ENCODE data around the gene SPATA31C2. TPM values are rescaled to one million over a fixed set of nuclear protein-coding genes. Genes with fewer than 3 reads are reported as not detected.
"Not testable (repeated sequence)": the region's sequence is repeated elsewhere in the genome, so short reads cannot be mapped to it uniquely, and the experiment has no call there.

SPATA31C2 gene
- polyA plus RNA-seq, 2 donors, result not detected

DNA sequence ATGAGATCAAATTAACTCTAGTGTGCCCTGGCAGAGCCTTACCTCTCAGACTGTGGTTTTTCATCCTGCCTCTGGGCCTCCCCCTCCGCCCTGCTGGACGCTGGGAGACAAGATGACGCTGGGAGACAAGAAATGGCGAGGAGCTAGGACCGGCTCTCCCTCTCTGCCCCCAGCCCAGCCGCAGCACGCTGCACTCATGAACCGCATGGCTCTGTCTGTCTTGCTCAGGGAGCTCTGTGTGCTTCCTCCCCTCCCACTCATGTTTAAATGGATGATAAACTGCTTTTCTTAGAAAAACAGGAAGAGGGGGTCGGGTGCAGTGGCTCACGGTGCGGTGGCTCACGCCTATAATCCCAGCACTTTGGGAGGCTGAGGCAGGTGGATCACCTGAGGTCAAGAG is 4.7 kb downstream of the SPATA31C2 start:
- not testable (repeated sequence) for H3K4me3 ChIP-seq (ENCODE audit: low read depth in 1 of 2, low read length in 2 of 2); H3K9me3 ChIP-seq (ENCODE audit: control insufficient read depth in 2 of 2, insufficient read depth in 1 of 2, low read depth in 1 of 2, low read length in 1 of 2); H3K36me3 ChIP-seq (ENCODE audit: control insufficient read depth in 2 of 2, insufficient read depth in 2 of 2, low read length in 1 of 2); H3K27me3 ChIP-seq (ENCODE audit: control insufficient read depth in 1 of 2, insufficient read depth in 2 of 2, low read length in 2 of 2); H3K4me1 ChIP-seq (ENCODE audit: control insufficient read depth in 2 of 2, insufficient read depth in 2 of 2, low read length in 1 of 2); H3K27ac ChIP-seq (ENCODE audit: low read depth in 2 of 2, low read length in 1 of 2)
- 46 to 55% methylated on average over 12 of the region's 12 CpGs for WGBS, 2 donors

DNA sequence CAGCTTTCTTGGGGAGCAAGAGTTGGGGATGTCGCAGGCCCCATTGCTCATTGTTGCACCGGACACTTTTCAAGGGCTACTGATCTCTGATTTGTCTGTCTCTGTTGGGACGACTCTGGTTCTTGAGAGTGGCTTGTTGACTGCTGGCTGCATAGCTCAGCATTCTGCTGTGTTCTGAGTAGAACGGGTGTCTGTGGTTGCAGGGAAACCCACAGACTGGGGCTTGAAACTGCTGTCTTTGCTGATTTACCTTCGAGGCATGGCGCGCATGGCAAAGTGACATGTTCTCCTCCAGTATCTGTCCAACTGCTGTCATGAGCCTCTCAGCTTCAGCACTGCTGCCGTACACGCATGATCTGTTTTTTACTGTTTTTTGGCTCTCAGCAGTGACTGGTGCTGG is 8.7 kb downstream of the SPATA31C2 start:
- not testable (repeated sequence) for H3K9me3 ChIP-seq (ENCODE audit: control insufficient read depth in 2 of 2, insufficient read depth in 1 of 2, low read depth in 1 of 2, low read length in 1 of 2); H3K4me3 ChIP-seq (ENCODE audit: low read depth in 1 of 2, low read length in 2 of 2); H3K27ac ChIP-seq (ENCODE audit: low read depth in 2 of 2, low read length in 1 of 2); H3K4me1 ChIP-seq (ENCODE audit: control insufficient read depth in 2 of 2, insufficient read depth in 2 of 2, low read length in 1 of 2); H3K27me3 ChIP-seq (ENCODE audit: control insufficient read depth in 1 of 2, insufficient read depth in 2 of 2, low read length in 2 of 2); H3K36me3 ChIP-seq (ENCODE audit: control insufficient read depth in 2 of 2, insufficient read depth in 2 of 2, low read length in 1 of 2)
- WGBS, 2 donors, result 49 to 58% methylated on average over 8 to 9 of the region's 9 CpGs

DNA sequence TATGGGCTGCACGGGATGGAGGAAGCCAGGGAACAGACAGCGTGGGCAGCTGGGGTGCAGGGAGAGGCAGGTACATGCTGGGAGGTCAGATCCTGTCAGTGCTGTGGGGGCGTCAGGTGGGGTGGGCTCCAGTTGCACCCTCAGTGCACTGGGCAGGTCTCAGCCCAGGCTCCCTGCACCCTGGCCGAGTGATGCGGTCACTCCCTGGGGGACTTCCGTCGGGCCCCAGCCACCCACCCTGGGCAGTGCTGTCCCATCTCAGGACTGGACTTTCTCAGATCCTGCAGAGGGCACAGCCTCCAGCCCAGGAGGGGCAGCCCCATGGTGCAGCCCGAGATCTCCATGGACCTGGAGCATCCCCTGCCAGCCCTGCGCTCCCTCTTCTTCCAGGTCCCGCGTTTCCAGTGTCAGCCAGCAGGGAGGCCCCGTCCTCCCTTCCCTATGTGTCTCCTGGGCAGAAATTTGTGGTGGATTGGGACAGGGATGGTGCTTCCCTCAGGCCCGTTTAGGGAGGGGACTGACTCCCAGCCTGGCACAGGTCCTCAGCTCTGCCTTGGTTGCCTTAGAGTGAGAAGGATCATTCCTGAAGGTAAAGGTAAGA is 10.5 kb downstream of the SPATA31C2 start:
- not testable (repeated sequence) for H3K36me3 ChIP-seq (ENCODE audit: control insufficient read depth in 2 of 2, insufficient read depth in 2 of 2, low read length in 1 of 2); H3K4me1 ChIP-seq (ENCODE audit: control insufficient read depth in 2 of 2, insufficient read depth in 2 of 2, low read length in 1 of 2); H3K4me3 ChIP-seq (ENCODE audit: low read depth in 1 of 2, low read length in 2 of 2); H3K27ac ChIP-seq (ENCODE audit: low read depth in 2 of 2, low read length in 1 of 2); H3K9me3 ChIP-seq (ENCODE audit: control insufficient read depth in 2 of 2, insufficient read depth in 1 of 2, low read depth in 1 of 2, low read length in 1 of 2); H3K27me3 ChIP-seq (ENCODE audit: control insufficient read depth in 1 of 2, insufficient read depth in 2 of 2, low read length in 2 of 2)
- WGBS, 2 donors, result 92 to 93% methylated on average over 10 to 13 of the region's 13 CpGs

DNA sequence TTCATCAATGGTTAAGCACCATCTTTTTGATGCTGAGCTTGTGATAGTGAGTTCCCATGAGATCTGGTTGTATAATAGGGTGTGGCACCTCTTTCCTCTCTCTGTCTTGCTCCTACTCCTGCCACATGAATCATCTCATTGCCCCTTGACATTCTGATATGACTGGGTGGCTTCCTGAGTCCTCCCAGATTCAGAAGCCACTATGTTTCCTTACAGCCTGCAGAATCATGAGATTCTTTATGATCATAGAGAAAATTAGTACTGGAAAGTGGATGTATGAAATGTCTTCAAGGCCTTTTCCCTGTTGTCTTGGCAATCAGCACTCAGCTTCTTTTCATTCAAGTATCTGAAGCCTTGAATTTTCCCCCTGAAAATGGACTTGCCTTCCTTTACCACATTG is 14.9 kb downstream of the SPATA31C2 start:
- not testable (repeated sequence) for H3K36me3 ChIP-seq (ENCODE audit: control insufficient read depth in 2 of 2, insufficient read depth in 2 of 2, low read length in 1 of 2); H3K4me1 ChIP-seq (ENCODE audit: control insufficient read depth in 2 of 2, insufficient read depth in 2 of 2, low read length in 1 of 2); H3K4me3 ChIP-seq (ENCODE audit: low read depth in 1 of 2, low read length in 2 of 2); H3K27ac ChIP-seq (ENCODE audit: low read depth in 2 of 2, low read length in 1 of 2); H3K27me3 ChIP-seq (ENCODE audit: control insufficient read depth in 1 of 2, insufficient read depth in 2 of 2, low read length in 2 of 2); H3K9me3 ChIP-seq (ENCODE audit: control insufficient read depth in 2 of 2, insufficient read depth in 1 of 2, low read depth in 1 of 2, low read length in 1 of 2)

GRCh38 chr9:88118121-88118520 is 20.2 kb downstream of the SPATA31C2 start:
- not testable (repeated sequence) for H3K4me3 ChIP-seq (ENCODE audit: low read depth in 1 of 2, low read length in 2 of 2); H3K27ac ChIP-seq (ENCODE audit: low read depth in 2 of 2, low read length in 1 of 2); H3K27me3 ChIP-seq (ENCODE audit: control insufficient read depth in 1 of 2, insufficient read depth in 2 of 2, low read length in 2 of 2); H3K9me3 ChIP-seq (ENCODE audit: control insufficient read depth in 2 of 2, insufficient read depth in 1 of 2, low read depth in 1 of 2, low read length in 1 of 2); H3K36me3 ChIP-seq (ENCODE audit: control insufficient read depth in 2 of 2, insufficient read depth in 2 of 2, low read length in 1 of 2); H3K4me1 ChIP-seq (ENCODE audit: control insufficient read depth in 2 of 2, insufficient read depth in 2 of 2, low read length in 1 of 2)
- 55% methylated on average over 5 of the region's 5 CpGs for WGBS, 2 donors

- H3K27ac ChIP-seq (ENCODE audit: low read depth in 2 of 2, low read length in 1 of 2); H3K27me3 ChIP-seq (ENCODE audit: control insufficient read depth in 1 of 2, insufficient read depth in 2 of 2, low read length in 2 of 2); H3K9me3 ChIP-seq (ENCODE audit: control insufficient read depth in 2 of 2, insufficient read depth in 1 of 2, low read depth in 1 of 2, low read length in 1 of 2); H3K36me3 ChIP-seq (ENCODE audit: control insufficient read depth in 2 of 2, insufficient read depth in 2 of 2, low read length in 1 of 2); H3K4me3 ChIP-seq (ENCODE audit: low read depth in 1 of 2, low read length in 2 of 2); H3K4me1 ChIP-seq (ENCODE audit: control insufficient read depth in 2 of 2, insufficient read depth in 2 of 2, low read length in 1 of 2): not testable (repeated sequence)
- WGBS, 2 donors, result 84 to 87% methylated on average over 12 to 13 of the region's 13 CpGs
These were observed 23.2 kb downstream of the SPATA31C2 start for GRCh38 chr9:88114968-88115612.

DNA sequence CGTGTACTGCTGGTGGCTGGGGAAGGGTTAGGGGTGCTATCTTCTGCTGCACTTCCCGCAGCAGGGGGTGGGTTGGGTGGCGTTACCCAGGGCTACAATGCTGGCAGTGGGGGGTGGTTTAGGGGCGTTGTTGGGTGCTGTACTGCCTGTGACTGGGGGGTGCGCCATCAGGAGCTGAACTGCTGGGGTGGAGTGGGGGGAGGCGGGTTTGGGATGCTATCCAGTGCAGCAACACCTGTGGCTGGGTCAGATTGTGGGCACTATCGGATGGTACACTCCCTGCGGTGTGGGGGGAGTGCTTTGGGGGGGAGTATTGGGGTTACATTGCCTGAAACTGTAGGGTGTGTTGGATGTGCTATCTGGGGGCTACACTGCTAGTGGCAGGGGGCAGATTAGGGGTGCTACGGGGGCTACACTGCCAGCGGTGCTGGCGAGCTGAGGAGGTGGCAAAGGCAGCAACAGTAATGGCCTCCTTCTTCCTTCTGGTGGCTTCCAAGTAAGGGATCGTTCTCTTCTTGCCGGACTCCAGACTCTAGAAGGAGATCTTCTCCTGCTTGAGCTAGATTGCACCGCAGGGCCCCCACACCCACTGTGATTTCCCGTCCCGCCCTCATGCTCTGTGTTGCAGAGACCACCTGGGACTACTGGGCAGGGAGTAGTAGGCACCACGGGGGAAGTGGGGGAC is 23.9 kb downstream of the SPATA31C2 start:
- not testable (repeated sequence) for H3K36me3 ChIP-seq (ENCODE audit: control insufficient read depth in 2 of 2, insufficient read depth in 2 of 2, low read length in 1 of 2); H3K27ac ChIP-seq (ENCODE audit: low read depth in 2 of 2, low read length in 1 of 2); H3K27me3 ChIP-seq (ENCODE audit: control insufficient read depth in 1 of 2, insufficient read depth in 2 of 2, low read length in 2 of 2); H3K4me3 ChIP-seq (ENCODE audit: low read depth in 1 of 2, low read length in 2 of 2); H3K4me1 ChIP-seq (ENCODE audit: control insufficient read depth in 2 of 2, insufficient read depth in 2 of 2, low read length in 1 of 2); H3K9me3 ChIP-seq (ENCODE audit: control insufficient read depth in 2 of 2, insufficient read depth in 1 of 2, low read depth in 1 of 2, low read length in 1 of 2)
- WGBS, 2 donors, result 86 to 89% methylated on average over 14 to 15 of the region's 17 CpGs

GRCh38 chr9:88113156-88114130 is 24.8 kb downstream of the SPATA31C2 start:
- not testable (repeated sequence) for H3K9me3 ChIP-seq (ENCODE audit: control insufficient read depth in 2 of 2, insufficient read depth in 1 of 2, low read depth in 1 of 2, low read length in 1 of 2); H3K4me3 ChIP-seq (ENCODE audit: low read depth in 1 of 2, low read length in 2 of 2); H3K4me1 ChIP-seq (ENCODE audit: control insufficient read depth in 2 of 2, insufficient read depth in 2 of 2, low read length in 1 of 2); H3K27me3 ChIP-seq (ENCODE audit: control insufficient read depth in 1 of 2, insufficient read depth in 2 of 2, low read length in 2 of 2); H3K36me3 ChIP-seq (ENCODE audit: control insufficient read depth in 2 of 2, insufficient read depth in 2 of 2, low read length in 1 of 2); H3K27ac ChIP-seq (ENCODE audit: low read depth in 2 of 2, low read length in 1 of 2)
- WGBS, 2 donors, result 93 to 95% methylated on average over 36 to 38 of the region's 38 CpGs

DNA sequence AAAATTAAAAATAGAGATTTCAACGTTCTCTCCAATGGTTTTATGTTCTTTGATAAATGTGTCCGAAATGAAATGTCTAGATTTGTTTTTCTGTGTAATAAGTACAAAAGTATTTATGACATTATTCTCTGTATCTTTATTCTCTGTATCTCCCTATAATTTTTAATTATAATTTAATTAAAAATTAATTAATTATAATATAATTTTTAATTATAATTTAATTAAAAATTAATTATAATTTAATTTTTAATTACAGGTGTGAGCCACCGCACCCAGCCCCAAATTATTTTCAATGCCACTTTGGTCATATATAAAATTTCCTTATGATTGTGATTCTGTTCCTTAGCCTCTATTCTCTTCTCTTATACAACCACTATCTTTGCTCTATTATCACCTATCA is 28.2 kb downstream of the SPATA31C2 start:
- Histone ChIP-seq H3K27ac (ENCODE audit: low read depth in 2 of 2, low read length in 1 of 2) (no peak overlapping the region), H3K27me3 (ENCODE audit: control insufficient read depth in 1 of 2, insufficient read depth in 2 of 2, low read length in 2 of 2) (no peaks in the 10 kb centered on the region), H3K9me3 (ENCODE audit: control insufficient read depth in 2 of 2, insufficient read depth in 1 of 2, low read depth in 1 of 2, low read length in 1 of 2) (no peaks in the 10 kb centered on the region), H3K36me3 (ENCODE audit: control insufficient read depth in 2 of 2, insufficient read depth in 2 of 2, low read length in 1 of 2) (no peaks in the 10 kb centered on the region), H3K4me1 (ENCODE audit: control insufficient read depth in 2 of 2, insufficient read depth in 2 of 2, low read length in 1 of 2) (no peaks in the 10 kb centered on the region), H3K4me3 (ENCODE audit: low read depth in 1 of 2, low read length in 2 of 2) (no peak overlapping the region)
- WGBS, 2 donors, result 89% methylated on average over 3 of the region's 3 CpGs

Data from esophagus (tissue), 2 donors.